HepG2 (cell line): ENCODE data around the gene SP7. TPM values are rescaled to one million over a fixed set of nuclear protein-coding genes. Genes with fewer than 3 reads are reported as not detected.

ENCODE experiments used
- ATAC-seq: fragments of 200-7000 bp; cut with Tn5 transposase; 3 replicates; pipeline ENCODE4 v1.9.1; 2020; ENCODE audit warnings: mild to moderate bottlenecking, moderate library complexity
- BruUV-seq: library from RNA; stranded (reverse); fragments of 400-500 nt; replicated peaks from 2 replicates; lab custom pipeline; 2021; lab: Mats Ljungman, UMichigan
- CTCF ChIA-PET: fragments of 300-600 bp; formaldehyde crosslinking; extraction: SDS; loops from one replicate; lab custom pipeline; 2021; ENCODE audit warnings: low total read pairs, inconsistent platforms, low intra/inter-chr PET ratio; lab: Yijun Ruan, JAX
- POLR2A ChIA-PET: fragments of 350-600 bp; sonication (Branson Sonifier 250); formaldehyde crosslinking; loops from one replicate; lab custom pipeline; 2020; ENCODE audit warnings: antibody characterized with exemption, inconsistent platforms; lab: Yijun Ruan, JAX
- DNase-seq: peaks from one replicate; pipeline ENCODE4 v3.0.0-alpha.2; 2015; ENCODE audit warnings: low spot score
- FAIRE-seq: peaks from 3 replicates; lab custom pipeline; 2011; peaks lifted over from hg19 to GRCh38; lab: Jason Lieb, UNC
- H2AFZ ChIP-seq: one replicate; pipeline ENCODE4 v1.6.1; 2011; ENCODE audit warnings: low read length, inconsistent platforms
- H3K27ac ChIP-seq: fragments of 300-600 bp; 3 replicates; pipeline ENCODE4 v1.8.0; 2011; ENCODE audit warnings: mixed run types, mild to moderate bottlenecking, mixed read lengths, low read length, inconsistent platforms; ENCODE audit not compliant: insufficient read depth; ENCODE audit errors: extremely low read length
- H3K27me3 ChIP-seq, 2 experiments: fragments of 200-600 bp in 1 of 2; 2 replicates in 1 of 2; 3 replicates in 1 of 2; pipeline versions ENCODE4 v1.6.0 to v1.8.0; 2011; ENCODE audit warnings: low read length in 2 of 2, mild to moderate bottlenecking in 2 of 2, moderate library complexity in 2 of 2, inconsistent platforms in 1 of 2; ENCODE audit not compliant: insufficient read depth in 2 of 2, control insufficient read depth in 1 of 2
- H3K36me3 ChIP-seq, 2 experiments: fragments of 200-600 bp in 1 of 2; replicated peaks in 1 of 2; 2 replicates in 1 of 2; 3 replicates in 1 of 2; pipeline versions ENCODE4 v1.5.1 to v1.8.0; 2011; ENCODE audit warnings: low read length in 2 of 2, inconsistent platforms in 1 of 2; ENCODE audit not compliant: insufficient read depth in 2 of 2, control insufficient read depth in 1 of 2
- H3K4me1 ChIP-seq: 2 replicates; pipeline ENCODE4 v1.5.1; 2012; ENCODE audit warnings: low read length, inconsistent platforms; ENCODE audit not compliant: insufficient read depth
- H3K4me2 ChIP-seq: 2 replicates; pipeline ENCODE4 v1.6.0; 2011; ENCODE audit warnings: low read depth, low read length, inconsistent platforms
- H3K4me3 ChIP-seq, 3 experiments: fragments of 200-600 bp in 1 of 3; sonication (generic), shearing (Covaris generic) in 1 of 3; replicated peaks in 1 of 3; 2 replicates each; pipeline ENCODE4 v1.5.1; 2011 to 2016; ENCODE audit warnings: low read length in 3 of 3, inconsistent platforms in 2 of 3, low read depth in 2 of 3, mild to moderate bottlenecking in 2 of 3, control low read depth in 1 of 3, mixed read lengths in 1 of 3; ENCODE audit not compliant: insufficient read depth in 1 of 3
- H3K79me2 ChIP-seq: one replicate; pipeline ENCODE4 v1.6.1; 2011; ENCODE audit warnings: low read length, inconsistent platforms; ENCODE audit not compliant: insufficient read depth
- H3K9ac ChIP-seq: 2 replicates; pipeline ENCODE4 v1.6.0; 2011; ENCODE audit warnings: mild to moderate bottlenecking, low read depth, low read length, inconsistent platforms; ENCODE audit not compliant: insufficient read depth
- H3K9me3 ChIP-seq: 2 replicates; pipeline ENCODE4 v1.5.1; 2012; ENCODE audit warnings: mild to moderate bottlenecking, low read length
- H4K20me1 ChIP-seq: 2 replicates; pipeline ENCODE4 v1.6.0; 2011; ENCODE audit warnings: inconsistent platforms, mild to moderate bottlenecking, low read length, moderate library complexity; ENCODE audit not compliant: insufficient read depth
- USF2 ChIP-seq, 2 experiments: sonication (generic) in 1 of 2; formaldehyde crosslinking in 1 of 2; IDR thresholded peaks; 2 replicates each; pipeline versions ENCODE4 v1.5.1 to v1.6.1; 2011 to 2020; ENCODE audit warnings: borderline replicate concordance in 1 of 2, low read depth in 1 of 2, low read length in 1 of 2, mild to moderate bottlenecking in 1 of 2, missing genetic modification reagents in 1 of 2, moderate library complexity in 1 of 2
- ZNF770 ChIP-seq: sonication (generic); formaldehyde crosslinking; IDR thresholded peaks from 2 replicates; pipeline ENCODE4 v1.5.0; 2020; ENCODE audit warnings: mild to moderate bottlenecking, missing genetic modification reagents
- WGBS: methylation state at CpG from one replicate; pipeline ENCODE4 v1.1.6; 2017; ENCODE audit warnings: low lambda C conversion rate; 5-methylcytosine and 5-hydroxymethylcytosine counted together
- in situ Hi-C: cut with HindIII; loops from 2 replicates; pipeline ENCODE4 v1.10.0; 2017; ENCODE audit warnings: low pct_unique_long_range_greater_than_20kb; ENCODE audit not compliant: extremely low pct_ligation_motif_present
- intact Hi-C: fragments of 100-400 bp; cut with micrococcal nuclease; formaldehyde crosslinking; loops from one replicate; pipeline ENCODE4 v1.10.0; 2022; ENCODE audit not compliant: unreplicated experiment
- polyA plus RNA-seq, 8 experiments: library from polyadenylated mRNA; depleted of rRNA in 3 of 8; stranded (reverse) in 7 of 8; unstranded in 1 of 8; fragments of >200 nt; fragmentation: Illumina TruSeq in 4 of 8; extraction: Trizol in 4 of 8; gene quantifications; 2 replicates each; pipeline versions ENCODE4 v1.2.1 to v1.2.3, GENCODE V29; 2011 to 2016; ENCODE audit warnings: low read depth in 4 of 8, missing spikeins in 1 of 8, mixed read lengths in 1 of 8; ENCODE audit not compliant: insufficient read depth in 1 of 8
- total RNA-seq, 5 experiments: library from RNA; depleted of rRNA; stranded (reverse); fragments of >200 nt; fragmentation: Illumina TruSeq; extraction: Trizol; gene quantifications; 2 replicates each; pipeline ENCODE4 v1.2.3, GENCODE V29; 2016; ENCODE audit warnings: low read depth in 1 of 5
- TF ChIP-seq, protein P1 (sequence below): sonication (generic); formaldehyde crosslinking; conservative IDR thresholded peaks from 2 replicates; pipeline ENCODE4 v1.8.0; 2022; ENCODE audit warnings: mild to moderate bottlenecking, moderate library complexity, missing genetic modification reagents

SP7 gene
- total and polyA plus RNA-seq, 2 of the 13 experiments (the other 11 are each of a cell fraction or from before 2014, with no cell fraction given): not detected

DNA sequence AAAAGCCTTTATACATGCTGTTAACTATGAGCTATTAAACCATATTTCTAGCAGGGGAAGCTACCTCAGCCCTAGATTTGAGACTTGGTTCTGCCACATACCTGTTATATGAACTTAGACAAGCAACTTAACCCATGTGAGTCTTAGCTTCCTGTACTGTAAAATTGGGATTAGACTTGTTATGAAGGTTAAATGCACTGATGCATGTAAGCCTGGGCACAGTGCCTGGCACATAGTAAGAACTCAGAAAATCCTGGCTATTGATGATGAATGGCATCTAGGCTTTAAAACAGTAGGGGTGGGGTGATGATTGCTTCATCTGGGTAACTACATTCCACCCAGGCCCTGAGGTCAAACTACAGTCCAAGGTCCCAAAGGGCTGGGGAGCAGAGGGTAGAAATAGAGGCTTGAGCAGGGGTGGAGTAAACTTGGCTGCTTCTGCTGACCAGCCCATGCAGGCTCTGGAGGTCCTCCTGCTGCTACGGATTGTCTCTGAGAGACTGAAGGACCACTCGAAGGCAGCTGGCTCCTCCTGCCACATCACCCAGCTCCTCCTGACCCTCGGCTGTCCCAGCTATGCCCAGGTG lies 56.8 kb downstream of the SP7 start (continued):
- TF ChIP-seq, protein P1, sequence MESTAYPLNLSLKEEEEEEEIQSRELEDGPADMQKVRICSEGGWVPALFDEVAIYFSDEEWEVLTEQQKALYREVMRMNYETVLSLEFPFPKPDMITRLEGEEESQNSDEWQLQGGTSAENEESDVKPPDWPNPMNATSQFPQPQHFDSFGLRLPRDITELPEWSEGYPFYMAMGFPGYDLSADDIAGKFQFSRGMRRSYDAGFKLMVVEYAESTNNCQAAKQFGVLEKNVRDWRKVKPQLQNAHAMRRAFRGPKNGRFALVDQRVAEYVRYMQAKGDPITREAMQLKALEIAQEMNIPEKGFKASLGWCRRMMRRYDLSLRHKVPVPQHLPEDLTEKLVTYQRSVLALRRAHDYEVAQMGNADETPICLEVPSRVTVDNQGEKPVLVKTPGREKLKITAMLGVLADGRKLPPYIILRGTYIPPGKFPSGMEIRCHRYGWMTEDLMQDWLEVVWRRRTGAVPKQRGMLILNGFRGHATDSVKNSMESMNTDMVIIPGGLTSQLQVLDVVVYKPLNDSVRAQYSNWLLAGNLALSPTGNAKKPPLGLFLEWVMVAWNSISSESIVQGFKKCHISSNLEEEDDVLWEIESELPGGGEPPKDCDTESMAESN (CRISPR knock-in tag): no peak

GRCh38 chr12:53277981-53278380 lies 58.2 kb downstream of the SP7 start:
- H3K4me3 ChIP-seq: no peak overlapping the region
- CTCF ChIA-PET: no interaction called here
- H2AFZ ChIP-seq: no peak overlapping the region
- in situ Hi-C loops: no loop called here
- no peak overlapping the region for H3K27ac ChIP-seq
- intact Hi-C loops: no loop called here
- BruUV-seq: no TSS peak
- no peaks in the 10 kb centered on the region for H4K20me1 ChIP-seq
- H3K79me2 ChIP-seq: no peaks in the 10 kb centered on the region
- peaks cover 14 to 51% of the 10 kb centered on the region in 2 experiments for H3K36me3 ChIP-seq
- no peak for DNase-seq
- no peaks in the 10 kb centered on the region; a peak in 1 of 5 replicates for H3K27me3 ChIP-seq
- WGBS: 88% methylated on average over 7 of the region's 9 CpGs
- H3K9me3 ChIP-seq: no peaks in the 10 kb centered on the region
- no peak overlapping the region for H3K4me2 ChIP-seq
- POLR2A ChIA-PET: interaction anchor here (0.6 to 0.7 kb wide), 2 partner anchors 27 to 213 kb away, joined by 3 read pairs; no protein-coding TSS in a partner anchor
- ATAC-seq: no peak
- TF ChIP-seq ZNF770 (CRISPR knock-in tag) (no peak), USF2 (IDR thresholded peaks at IDR 0.05; ENCODE audit: low read depth, low read length) (no peak), USF2 (CRISPR knock-in tag; IDR thresholded peaks at IDR 0.05; ENCODE audit: borderline replicate concordance) (no peak)
- H3K4me1 ChIP-seq: peaks cover 15% of the 10 kb centered on the region
- FAIRE-seq: no peak
- H3K9ac ChIP-seq: no peak overlapping the region

Other genes starting within 250 kb of the SP7 start
- gene IGFBP6, start 238.7 kb downstream of the SP7 start, total RNA-seq (2016; rRNA removed; fragmentation: Illumina TruSeq; extraction: Trizol): 2.1 and 3.9 TPM in 2 replicates
- gene IGFBP6, start 238.7 kb downstream of the SP7 start, polyA plus RNA-seq (2011; rRNA removed): 22.6 and 25.2 TPM in 2 replicates
- gene SOAT2, start 232.9 kb downstream of the SP7 start, total RNA-seq (2016; rRNA removed; fragmentation: Illumina TruSeq; extraction: Trizol): 6.1 and 14.9 TPM in 2 replicates
- gene SOAT2, start 232.9 kb downstream of the SP7 start, polyA plus RNA-seq (2011; rRNA removed): 108 and 131 TPM in 2 replicates
- gene ZNF740, start 155.6 kb downstream of the SP7 start, total RNA-seq (2016; rRNA removed; fragmentation: Illumina TruSeq; extraction: Trizol): 15.0 and 16.9 TPM in 2 replicates
- 19.0 and 22.0 TPM in 2 replicates for gene ZNF740, start 155.6 kb downstream of the SP7 start, polyA plus RNA-seq (2011; rRNA removed)
- 2.7 and 7.2 TPM in 2 replicates for gene CSAD, start 155.4 kb downstream of the SP7 start, total RNA-seq (2016; rRNA removed; fragmentation: Illumina TruSeq; extraction: Trizol)
- gene CSAD, start 155.4 kb downstream of the SP7 start, polyA plus RNA-seq (2011; rRNA removed): 23.5 and 25.2 TPM in 2 replicates
- gene ITGB7, start 129.1 kb downstream of the SP7 start, total RNA-seq (2016; rRNA removed; fragmentation: Illumina TruSeq; extraction: Trizol): 0.13 and 0.18 TPM in 2 replicates
- gene ITGB7, start 129.1 kb downstream of the SP7 start, polyA plus RNA-seq (2011; rRNA removed): 0.14 and 0.16 TPM in 2 replicates
- gene RARG, start 104.1 kb downstream of the SP7 start, total RNA-seq (2016; rRNA removed; fragmentation: Illumina TruSeq; extraction: Trizol): 0.77 and 0.91 TPM in 2 replicates
- 1.5 and 1.6 TPM in 2 replicates for gene RARG, start 104.1 kb downstream of the SP7 start, polyA plus RNA-seq (2011; rRNA removed)
- gene ESPL1, start 68.1 kb downstream of the SP7 start, total RNA-seq (2016; rRNA removed; fragmentation: Illumina TruSeq; extraction: Trizol): 11.5 and 11.6 TPM in 2 replicates
- gene ESPL1, start 68.1 kb downstream of the SP7 start, polyA plus RNA-seq (2011; rRNA removed): 5.3 and 5.8 TPM in 2 replicates
- gene PFDN5, start 40.8 kb downstream of the SP7 start, total RNA-seq (2016; rRNA removed; fragmentation: Illumina TruSeq; extraction: Trizol): 462 and 578 TPM in 2 replicates
- 440 and 449 TPM in 2 replicates for gene PFDN5, start 40.8 kb downstream of the SP7 start, polyA plus RNA-seq (2011; rRNA removed)
- 58.0 and 62.6 TPM in 2 replicates for gene MYG1, start 36.7 kb downstream of the SP7 start, total RNA-seq (2016; rRNA removed; fragmentation: Illumina TruSeq; extraction: Trizol)
- gene MYG1, start 36.7 kb downstream of the SP7 start, polyA plus RNA-seq (2011; rRNA removed): 38.6 and 40.7 TPM in 2 replicates
- gene AAAS, start 14.7 kb downstream of the SP7 start, total RNA-seq (2016; rRNA removed; fragmentation: Illumina TruSeq; extraction: Trizol): 47.6 and 49.9 TPM in 2 replicates
- gene AAAS, start 14.7 kb downstream of the SP7 start, polyA plus RNA-seq (2011; rRNA removed): 52.0 and 54.0 TPM in 2 replicates
- 27.5 and 46.7 TPM in 2 replicates for gene SP1, start 43.8 kb upstream of the SP7 start, total RNA-seq (2016; rRNA removed; fragmentation: Illumina TruSeq; extraction: Trizol)
- gene SP1, start 43.8 kb upstream of the SP7 start, polyA plus RNA-seq (2011; rRNA removed): 26.5 and 27.3 TPM in 2 replicates
- gene AMHR2, start 87.5 kb upstream of the SP7 start, total RNA-seq (2016; rRNA removed; fragmentation: Illumina TruSeq; extraction: Trizol): 0.58 and 0.90 TPM in 2 replicates
- gene AMHR2, start 87.5 kb upstream of the SP7 start, polyA plus RNA-seq (2011; rRNA removed): 0.24 and 0.50 TPM in 2 replicates
- gene PRR13, start 105.4 kb upstream of the SP7 start, total RNA-seq (2016; rRNA removed; fragmentation: Illumina TruSeq; extraction: Trizol): 102 and 109 TPM in 2 replicates
- 65.0 and 70.4 TPM in 2 replicates for gene PRR13, start 105.4 kb upstream of the SP7 start, polyA plus RNA-seq (2011; rRNA removed)
- gene PCBP2, start 115.7 kb upstream of the SP7 start, total RNA-seq (2016; rRNA removed; fragmentation: Illumina TruSeq; extraction: Trizol): 154 and 265 TPM in 2 replicates
- 345 and 390 TPM in 2 replicates for gene PCBP2, start 115.7 kb upstream of the SP7 start, polyA plus RNA-seq (2011; rRNA removed)
- gene MAP3K12, start 163.1 kb upstream of the SP7 start, total RNA-seq (2016; rRNA removed; fragmentation: Illumina TruSeq; extraction: Trizol): 0.13 and 0.20 TPM in 2 replicates
- gene MAP3K12, start 163.1 kb upstream of the SP7 start, polyA plus RNA-seq (2011; rRNA removed): 1.1 and 1.3 TPM in 2 replicates
- gene TARBP2, start 164.9 kb upstream of the SP7 start, total RNA-seq (2016; rRNA removed; fragmentation: Illumina TruSeq; extraction: Trizol): 39.5 and 55.5 TPM in 2 replicates
- 47.0 and 49.2 TPM in 2 replicates for gene TARBP2, start 164.9 kb upstream of the SP7 start, polyA plus RNA-seq (2011; rRNA removed)
- 0.51 TPM in 1 of 2 replicates, not detected in the other for gene NPFF, start 171.1 kb upstream of the SP7 start, total RNA-seq (2016; rRNA removed; fragmentation: Illumina TruSeq; extraction: Trizol)
- gene NPFF, start 171.1 kb upstream of the SP7 start, polyA plus RNA-seq (2011; rRNA removed): not detected in 2 replicates